GM12872 (cell line): ENCODE results near the gene SPTBN5.
A peak's percentile ranks its signal among the peaks of the same experiment; 100 is the strongest.

ENCODE experiments used
- TF ChIP-seq, protein P1 (sequence below): IDR thresholded peaks from 3 replicates; pipeline ENCODE4 v1.5.1; 2011; ENCODE audit warnings: low read depth, mild to moderate bottlenecking, low read length, moderate library complexity; ENCODE audit not compliant: insufficient read depth

SPTBN5 gene

DNA sequence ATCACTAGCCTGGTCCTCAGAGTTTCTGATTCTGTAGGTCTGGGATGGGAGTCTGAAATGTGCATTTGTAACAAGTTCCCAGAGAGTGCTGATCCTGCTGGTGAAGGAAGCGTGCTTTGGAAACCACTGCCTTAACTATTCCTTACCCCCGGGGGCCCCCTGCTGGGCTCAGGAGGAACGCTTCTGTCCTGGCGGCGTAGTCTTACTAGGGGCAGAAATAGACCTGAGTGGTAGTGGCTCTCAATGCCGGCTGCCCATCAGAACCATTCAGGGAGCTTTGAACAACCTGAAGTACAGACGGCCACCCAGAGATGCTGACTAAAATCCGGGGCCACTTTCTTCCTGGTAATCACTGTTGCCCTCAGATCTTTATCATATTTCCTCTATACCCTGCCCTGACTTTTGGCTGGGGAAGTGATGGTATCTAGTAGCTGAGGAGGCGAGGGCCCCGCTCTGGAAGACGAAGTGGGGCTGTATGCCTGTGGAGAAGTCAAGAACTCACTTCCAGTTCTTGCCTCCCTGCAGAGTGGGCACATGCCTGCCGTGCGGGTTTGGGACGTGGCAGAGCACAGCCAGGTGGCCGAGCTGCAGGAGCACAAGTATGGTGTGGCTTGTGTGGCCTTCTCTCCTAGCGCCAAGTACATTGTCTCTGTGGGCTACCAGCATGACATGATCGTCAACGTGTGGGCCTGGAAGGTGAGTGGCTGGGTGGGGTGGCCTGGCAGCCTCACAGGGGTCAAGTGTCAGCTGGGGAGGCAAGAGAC is 82.2 kb downstream of the SPTBN5 start:
- TF ChIP-seq, protein P1, sequence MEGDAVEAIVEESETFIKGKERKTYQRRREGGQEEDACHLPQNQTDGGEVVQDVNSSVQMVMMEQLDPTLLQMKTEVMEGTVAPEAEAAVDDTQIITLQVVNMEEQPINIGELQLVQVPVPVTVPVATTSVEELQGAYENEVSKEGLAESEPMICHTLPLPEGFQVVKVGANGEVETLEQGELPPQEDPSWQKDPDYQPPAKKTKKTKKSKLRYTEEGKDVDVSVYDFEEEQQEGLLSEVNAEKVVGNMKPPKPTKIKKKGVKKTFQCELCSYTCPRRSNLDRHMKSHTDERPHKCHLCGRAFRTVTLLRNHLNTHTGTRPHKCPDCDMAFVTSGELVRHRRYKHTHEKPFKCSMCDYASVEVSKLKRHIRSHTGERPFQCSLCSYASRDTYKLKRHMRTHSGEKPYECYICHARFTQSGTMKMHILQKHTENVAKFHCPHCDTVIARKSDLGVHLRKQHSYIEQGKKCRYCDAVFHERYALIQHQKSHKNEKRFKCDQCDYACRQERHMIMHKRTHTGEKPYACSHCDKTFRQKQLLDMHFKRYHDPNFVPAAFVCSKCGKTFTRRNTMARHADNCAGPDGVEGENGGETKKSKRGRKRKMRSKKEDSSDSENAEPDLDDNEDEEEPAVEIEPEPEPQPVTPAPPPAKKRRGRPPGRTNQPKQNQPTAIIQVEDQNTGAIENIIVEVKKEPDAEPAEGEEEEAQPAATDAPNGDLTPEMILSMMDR = peak; percentile 94

DNA sequence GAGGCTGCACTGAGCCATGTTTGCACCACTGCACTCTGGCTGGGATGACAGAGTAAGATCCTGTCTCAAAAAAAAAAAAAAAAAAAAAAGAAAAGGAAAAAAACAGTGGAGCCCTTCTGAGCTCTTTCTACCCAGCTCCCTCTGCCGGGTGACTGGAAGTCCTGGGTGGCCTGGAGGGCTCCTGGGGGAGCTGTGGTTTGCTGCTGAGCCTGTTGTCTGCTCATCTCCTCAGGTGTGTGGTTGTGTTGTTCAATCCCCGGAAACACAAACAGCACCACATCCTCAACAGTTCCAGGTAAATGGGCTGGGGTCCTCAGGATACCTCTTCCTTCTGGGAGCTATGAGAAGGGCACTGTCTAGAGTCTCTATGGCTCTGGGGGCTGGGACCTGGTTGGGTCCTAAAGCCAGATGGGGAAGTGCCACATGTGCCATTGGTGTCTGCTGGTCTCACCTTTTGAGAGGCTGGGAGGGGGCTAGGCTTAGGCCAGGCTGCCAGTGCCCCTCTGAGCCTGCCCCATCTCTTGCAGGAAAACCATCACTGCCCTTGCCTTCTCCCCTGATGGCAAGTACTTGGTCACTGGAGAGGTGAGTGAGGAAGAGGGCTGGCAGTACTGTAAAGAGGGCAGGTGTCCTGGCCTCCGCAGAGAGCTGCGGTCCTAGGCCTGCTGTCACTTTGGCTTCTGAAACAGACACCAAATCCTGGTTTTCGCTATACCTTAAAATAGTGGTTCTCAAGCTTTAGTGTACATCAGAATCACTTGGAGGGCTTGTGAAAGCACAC is 83.0 kb downstream of the SPTBN5 start:
- TF ChIP-seq, protein P1 = 0 out of 3 replicates have a peak, but pooled peaks have one; percentile 18

DNA sequence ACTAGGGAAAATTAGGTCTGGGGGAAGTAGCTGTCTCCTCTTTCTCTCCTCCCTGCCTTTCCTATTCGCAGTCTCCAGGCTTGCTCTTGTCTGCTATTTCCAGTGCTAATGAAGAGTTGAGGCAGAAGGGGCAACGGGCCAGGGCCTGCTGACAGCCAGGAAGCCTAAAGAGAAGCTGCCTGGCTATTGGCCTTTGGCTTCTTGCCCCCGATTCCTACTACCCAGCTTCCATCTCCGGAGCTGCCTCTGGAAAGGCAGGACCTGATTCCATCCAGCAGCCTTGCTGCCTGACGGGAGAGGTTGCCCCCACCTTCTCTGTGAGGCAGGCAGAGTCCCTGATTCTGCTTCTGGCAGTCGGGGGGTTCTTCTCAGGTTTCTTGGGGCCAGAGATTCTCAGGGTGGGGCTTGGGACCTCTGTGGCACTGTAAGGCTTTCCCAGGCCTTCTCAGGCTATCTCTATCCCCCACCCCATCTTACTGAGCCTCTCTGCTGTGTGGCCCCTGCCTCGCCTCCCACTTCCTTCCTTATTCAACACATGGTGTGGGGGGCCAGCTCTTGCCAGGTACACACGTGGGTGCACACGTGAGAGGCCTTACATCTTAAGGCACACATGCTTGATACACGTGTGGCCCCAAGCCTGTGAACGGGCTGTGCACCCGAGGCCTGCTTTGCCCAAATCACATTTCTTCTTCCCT is 84.2 kb downstream of the SPTBN5 start:
- TF ChIP-seq, protein P1 = no peak

DNA sequence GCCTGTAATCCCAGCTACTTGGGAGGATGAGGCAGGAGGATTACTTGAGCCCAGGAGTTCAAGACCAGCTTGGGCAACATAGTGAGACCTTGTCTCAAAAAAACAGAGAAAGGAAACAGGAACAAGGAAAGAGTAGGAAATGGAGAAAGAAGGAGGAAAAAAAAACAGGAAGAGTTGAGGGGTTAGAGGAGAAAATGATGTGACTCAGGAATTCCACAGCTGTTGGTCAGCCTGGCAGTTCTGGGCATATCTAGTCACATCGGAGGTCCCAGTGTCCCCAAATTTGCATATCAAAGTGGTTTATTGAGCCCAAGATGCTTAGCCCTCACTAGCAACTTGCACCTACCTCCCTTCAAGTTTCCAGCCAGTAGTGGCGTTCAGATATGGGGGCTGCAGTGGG is 84.7 kb downstream of the SPTBN5 start:
- TF ChIP-seq, protein P1 = no peak

DNA sequence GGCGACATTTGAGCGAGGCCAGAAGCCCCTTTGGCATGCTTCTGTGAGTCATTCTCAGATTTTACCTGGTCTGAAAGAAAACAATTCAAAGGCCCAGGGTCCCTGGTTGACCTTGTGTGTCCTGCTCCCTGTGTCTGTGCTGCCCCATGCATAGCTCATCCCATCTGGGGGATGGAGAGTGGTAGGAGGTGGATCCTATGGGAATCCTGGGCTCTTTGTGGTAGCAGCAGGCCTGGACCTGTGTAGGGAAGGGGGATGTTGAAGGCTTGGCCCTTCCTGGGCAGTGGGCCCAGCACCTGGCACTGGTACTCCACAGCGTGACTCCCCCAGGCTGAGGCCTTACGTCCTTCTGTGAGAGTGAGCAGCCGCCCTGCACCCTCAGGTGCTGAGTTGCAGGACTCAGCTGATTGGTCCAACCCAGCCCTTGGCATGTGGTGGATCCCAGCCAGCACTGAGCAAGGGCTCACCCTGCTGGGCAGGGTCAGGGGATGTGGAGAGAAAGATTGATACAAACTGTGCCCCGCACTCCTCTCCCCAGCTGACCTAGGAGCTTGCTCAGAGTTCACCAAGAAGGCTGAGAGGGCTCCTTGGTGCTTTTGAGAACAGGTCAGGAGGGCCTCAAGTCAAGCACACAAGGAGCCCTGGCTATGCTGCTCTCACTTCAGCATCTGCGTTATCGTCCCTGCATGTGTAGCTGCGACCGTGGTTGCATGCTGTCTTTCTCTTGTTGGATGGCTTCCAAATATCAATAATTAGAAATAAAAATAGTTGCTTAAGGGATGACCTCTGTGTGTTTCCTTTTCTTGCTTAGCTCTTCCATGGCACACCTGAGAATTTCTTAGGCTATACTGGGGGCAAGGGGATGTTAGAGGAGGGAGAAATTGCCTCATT is 87.3 kb downstream of the SPTBN5 start:
- TF ChIP-seq, protein P1 = no peak

DNA sequence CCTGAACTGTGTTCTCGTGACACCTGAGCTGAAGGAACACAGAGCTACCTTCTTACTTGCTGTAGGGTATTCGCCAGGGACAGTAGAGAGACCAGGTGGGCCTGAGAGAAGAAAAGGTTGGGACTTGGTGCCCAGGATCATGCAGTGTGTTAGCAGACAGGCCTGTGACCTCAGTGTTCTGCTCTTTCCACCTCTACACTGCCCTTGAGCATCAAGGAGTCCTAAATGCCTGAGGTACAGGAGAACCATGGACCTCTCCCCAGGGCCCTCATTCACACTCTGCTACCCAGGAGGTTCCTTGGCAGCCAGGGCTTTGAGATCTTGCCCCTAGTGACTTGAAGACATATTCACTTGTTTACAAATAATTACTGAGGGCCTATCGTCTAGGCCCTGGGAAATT is 88.1 kb downstream of the SPTBN5 start:
- TF ChIP-seq, protein P1 = no peak
